ENCODE data around the gene SLC22A2.

GRCh38 chr6:160273196-160273595, 14.6 kb upstream of the SLC22A2 start:
- TF ChIP-seq, protein P1, sequence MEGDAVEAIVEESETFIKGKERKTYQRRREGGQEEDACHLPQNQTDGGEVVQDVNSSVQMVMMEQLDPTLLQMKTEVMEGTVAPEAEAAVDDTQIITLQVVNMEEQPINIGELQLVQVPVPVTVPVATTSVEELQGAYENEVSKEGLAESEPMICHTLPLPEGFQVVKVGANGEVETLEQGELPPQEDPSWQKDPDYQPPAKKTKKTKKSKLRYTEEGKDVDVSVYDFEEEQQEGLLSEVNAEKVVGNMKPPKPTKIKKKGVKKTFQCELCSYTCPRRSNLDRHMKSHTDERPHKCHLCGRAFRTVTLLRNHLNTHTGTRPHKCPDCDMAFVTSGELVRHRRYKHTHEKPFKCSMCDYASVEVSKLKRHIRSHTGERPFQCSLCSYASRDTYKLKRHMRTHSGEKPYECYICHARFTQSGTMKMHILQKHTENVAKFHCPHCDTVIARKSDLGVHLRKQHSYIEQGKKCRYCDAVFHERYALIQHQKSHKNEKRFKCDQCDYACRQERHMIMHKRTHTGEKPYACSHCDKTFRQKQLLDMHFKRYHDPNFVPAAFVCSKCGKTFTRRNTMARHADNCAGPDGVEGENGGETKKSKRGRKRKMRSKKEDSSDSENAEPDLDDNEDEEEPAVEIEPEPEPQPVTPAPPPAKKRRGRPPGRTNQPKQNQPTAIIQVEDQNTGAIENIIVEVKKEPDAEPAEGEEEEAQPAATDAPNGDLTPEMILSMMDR (IDR thresholded peaks at IDR 0.05), result no peak
- no peak for TF ChIP-seq POLR2AphosphoS5 (IDR thresholded peaks at IDR 0.05)
- no peak for TF ChIP-seq POLR2A (IDR thresholded peaks at IDR 0.05)
